Parathyroid adenoma (tissue), 2 donors: ENCODE data around the gene PRPF19.

Experiments
- H2AFZ ChIP-seq: fragments of 300-600 bp; sonication (generic); one replicate; pipeline ENCODE4 v1.7.0; 2017; ENCODE audit warnings: antibody characterized with exemption, mild to moderate bottlenecking
- H3K27ac ChIP-seq: fragments of 300-600 bp; sonication (generic); one replicate; pipeline ENCODE4 v1.7.0; 2017
- H3K27me3 ChIP-seq: fragments of 300-600 bp; sonication (generic); one replicate; pipeline ENCODE4 v1.7.0; 2017; ENCODE audit warnings: low read length; ENCODE audit not compliant: control insufficient read depth, insufficient read depth
- H3K36me3 ChIP-seq: fragments of 300-600 bp; sonication (generic); one replicate; pipeline ENCODE4 v1.7.0; 2017; ENCODE audit warnings: low read length; ENCODE audit not compliant: control insufficient read depth, insufficient read depth
- H3K4me1 ChIP-seq: fragments of 300-600 bp; sonication (generic); one replicate; pipeline ENCODE4 v1.7.0; 2017; ENCODE audit warnings: control low read depth
- H3K4me2 ChIP-seq: fragments of 300-600 bp; sonication (generic); one replicate; pipeline ENCODE4 v1.7.0; 2017; ENCODE audit warnings: low read length
- H3K4me3 ChIP-seq: fragments of 300-600 bp; sonication (generic); one replicate; pipeline ENCODE4 v1.7.0; 2017; ENCODE audit warnings: low read depth, low read length
- H3K79me2 ChIP-seq: fragments of 300-600 bp; sonication (generic); one replicate; pipeline ENCODE4 v1.7.0; 2017; ENCODE audit warnings: control low read depth
- H3K9ac ChIP-seq: fragments of 300-600 bp; sonication (generic); one replicate; pipeline ENCODE4 v1.7.0; 2017; ENCODE audit warnings: mild to moderate bottlenecking
- H3K9me3 ChIP-seq: fragments of 300-600 bp; sonication (generic); one replicate; pipeline ENCODE4 v1.7.0; 2017; ENCODE audit warnings: low read length; ENCODE audit not compliant: control insufficient read depth
- TF ChIP-seq, protein P1 (sequence below): fragments of 300-600 bp; sonication (generic); IDR thresholded peaks from one replicate; pipeline ENCODE4 v1.7.0; 2017; ENCODE audit warnings: antibody characterized with exemption, mild to moderate bottlenecking
- donor health status: primary hyperparathyroidism.

PRPF19 gene

GRCh38 chr11:60936467-60937143 is 30.2 kb upstream of the PRPF19 start:
- TF ChIP-seq, protein P1, sequence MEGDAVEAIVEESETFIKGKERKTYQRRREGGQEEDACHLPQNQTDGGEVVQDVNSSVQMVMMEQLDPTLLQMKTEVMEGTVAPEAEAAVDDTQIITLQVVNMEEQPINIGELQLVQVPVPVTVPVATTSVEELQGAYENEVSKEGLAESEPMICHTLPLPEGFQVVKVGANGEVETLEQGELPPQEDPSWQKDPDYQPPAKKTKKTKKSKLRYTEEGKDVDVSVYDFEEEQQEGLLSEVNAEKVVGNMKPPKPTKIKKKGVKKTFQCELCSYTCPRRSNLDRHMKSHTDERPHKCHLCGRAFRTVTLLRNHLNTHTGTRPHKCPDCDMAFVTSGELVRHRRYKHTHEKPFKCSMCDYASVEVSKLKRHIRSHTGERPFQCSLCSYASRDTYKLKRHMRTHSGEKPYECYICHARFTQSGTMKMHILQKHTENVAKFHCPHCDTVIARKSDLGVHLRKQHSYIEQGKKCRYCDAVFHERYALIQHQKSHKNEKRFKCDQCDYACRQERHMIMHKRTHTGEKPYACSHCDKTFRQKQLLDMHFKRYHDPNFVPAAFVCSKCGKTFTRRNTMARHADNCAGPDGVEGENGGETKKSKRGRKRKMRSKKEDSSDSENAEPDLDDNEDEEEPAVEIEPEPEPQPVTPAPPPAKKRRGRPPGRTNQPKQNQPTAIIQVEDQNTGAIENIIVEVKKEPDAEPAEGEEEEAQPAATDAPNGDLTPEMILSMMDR: no peak
- Histone ChIP-seq H3K27ac (no peak overlapping the region), H3K4me1 (no peaks in the 10 kb centered on the region), H2AFZ (no peak overlapping the region), H3K4me3 (no peak overlapping the region), H3K4me2 (no peak overlapping the region), H3K9ac (no peak overlapping the region), H3K79me2 (no peaks in the 10 kb centered on the region), H3K27me3 (no peaks in the 10 kb centered on the region), H3K36me3 (no peaks in the 10 kb centered on the region), H3K9me3 (no peaks in the 10 kb centered on the region)

- TF ChIP-seq, protein P1: no peak
- Histone ChIP-seq H3K79me2 (no peaks in the 10 kb centered on the region), H3K9me3 (no peaks in the 10 kb centered on the region), H3K27ac (no peak overlapping the region), H3K36me3 (no peaks in the 10 kb centered on the region), H3K27me3 (no peaks in the 10 kb centered on the region), H3K9ac (no peak overlapping the region), H3K4me1 (no peaks in the 10 kb centered on the region), H3K4me2 (no peak overlapping the region), H2AFZ (no peak overlapping the region), H3K4me3 (no peak overlapping the region)
These were observed 29.5 kb upstream of the PRPF19 start for GRCh38 chr11:60935676-60936442.

DNA sequence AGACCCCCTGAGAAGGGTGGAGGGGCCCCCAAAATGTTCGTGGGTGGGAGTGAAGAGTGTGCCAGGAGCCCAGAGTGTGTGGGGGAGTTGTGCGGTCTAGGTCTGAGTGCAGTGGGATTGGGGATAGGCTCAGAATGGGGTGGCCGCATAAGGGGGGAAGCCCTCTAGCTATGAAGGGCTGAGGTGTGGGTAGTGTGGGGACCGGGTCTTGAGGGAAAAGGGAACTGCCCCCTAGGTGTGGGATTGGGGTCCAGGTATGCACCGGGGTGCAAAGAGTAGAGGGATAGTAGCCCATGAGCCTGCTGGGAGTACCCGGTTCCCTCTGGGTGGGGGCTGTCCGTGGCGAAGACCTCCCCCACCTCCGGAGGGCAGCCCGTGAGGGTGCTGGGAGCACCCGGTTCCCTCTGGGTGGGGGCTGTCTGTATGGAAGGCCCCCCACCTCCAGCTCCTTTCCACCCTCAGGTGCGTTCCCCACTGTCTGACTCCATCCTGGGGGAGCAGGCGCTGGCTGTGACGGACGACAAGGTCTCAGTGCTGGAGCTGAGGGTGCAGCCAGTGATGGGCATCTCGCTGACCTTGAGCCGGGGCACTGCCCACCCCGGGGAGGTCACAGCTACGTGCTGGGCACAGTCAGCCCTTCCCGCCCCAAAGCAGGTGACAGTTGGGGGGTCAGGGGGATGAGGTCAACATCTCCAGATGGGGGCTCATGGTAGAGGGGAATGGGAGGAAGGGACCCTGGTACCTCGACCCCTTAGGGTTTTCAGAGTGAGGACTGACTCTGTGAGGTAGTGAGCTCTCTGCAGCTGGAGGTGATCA is 28.6 kb upstream of the PRPF19 start:
- Histone ChIP-seq H2AFZ (no peak overlapping the region), H3K36me3 (no peaks in the 10 kb centered on the region), H3K27ac (no peak overlapping the region), H3K79me2 (no peaks in the 10 kb centered on the region), H3K4me1 (no peaks in the 10 kb centered on the region), H3K4me3 (no peak overlapping the region), H3K4me2 (no peak overlapping the region), H3K27me3 (no peaks in the 10 kb centered on the region), H3K9me3 (no peaks in the 10 kb centered on the region), H3K9ac (no peak overlapping the region)
- TF ChIP-seq, protein P1: no peak

GRCh38 chr11:60934124-60934789 is 27.9 kb upstream of the PRPF19 start:
- H3K4me1 ChIP-seq: no peaks in the 10 kb centered on the region
- no peaks in the 10 kb centered on the region for H3K36me3 ChIP-seq
- no peaks in the 10 kb centered on the region for H3K9me3 ChIP-seq
- H3K27ac ChIP-seq: no peak overlapping the region
- TF ChIP-seq, protein P1: no peak
- no peaks in the 10 kb centered on the region for H3K27me3 ChIP-seq
- no peaks in the 10 kb centered on the region for H3K79me2 ChIP-seq
- H3K4me2 ChIP-seq: no peak overlapping the region
- H2AFZ ChIP-seq: no peak overlapping the region
- no peak overlapping the region for H3K9ac ChIP-seq
- no peak overlapping the region for H3K4me3 ChIP-seq
